KOPT-K1 (cell line): ENCODE results near the gene PCBP3.
A peak's percentile ranks its signal among the peaks of the same experiment; 100 is the strongest.
"Not testable (repeated sequence)": the region's sequence is repeated elsewhere in the genome, so short reads cannot be mapped to it uniquely, and the experiment has no call there.

ENCODE experiments used
- H3K27ac ChIP-seq: fragments of 200-600 bp; sonication (generic); 2 replicates; pipeline ENCODE4 v1.5.1; 2016; ENCODE audit warnings: antibody characterized with exemption, mild to moderate bottlenecking, low read depth, low read length; ENCODE audit not compliant: poor library complexity, severe bottlenecking
- H3K36me3 ChIP-seq: fragments of 200-600 bp; sonication (generic); 2 replicates; pipeline ENCODE4 v1.5.1; 2017; ENCODE audit warnings: antibody characterized with exemption, mild to moderate bottlenecking, low read length, moderate library complexity; ENCODE audit not compliant: insufficient read depth
- H3K9me3 ChIP-seq: fragments of 200-600 bp; sonication (generic); 2 replicates; pipeline ENCODE4 v1.5.1; 2017; ENCODE audit warnings: antibody characterized with exemption, low read length, mild to moderate bottlenecking; ENCODE audit not compliant: insufficient read depth, poor library complexity, severe bottlenecking

PCBP3 gene

DNA sequence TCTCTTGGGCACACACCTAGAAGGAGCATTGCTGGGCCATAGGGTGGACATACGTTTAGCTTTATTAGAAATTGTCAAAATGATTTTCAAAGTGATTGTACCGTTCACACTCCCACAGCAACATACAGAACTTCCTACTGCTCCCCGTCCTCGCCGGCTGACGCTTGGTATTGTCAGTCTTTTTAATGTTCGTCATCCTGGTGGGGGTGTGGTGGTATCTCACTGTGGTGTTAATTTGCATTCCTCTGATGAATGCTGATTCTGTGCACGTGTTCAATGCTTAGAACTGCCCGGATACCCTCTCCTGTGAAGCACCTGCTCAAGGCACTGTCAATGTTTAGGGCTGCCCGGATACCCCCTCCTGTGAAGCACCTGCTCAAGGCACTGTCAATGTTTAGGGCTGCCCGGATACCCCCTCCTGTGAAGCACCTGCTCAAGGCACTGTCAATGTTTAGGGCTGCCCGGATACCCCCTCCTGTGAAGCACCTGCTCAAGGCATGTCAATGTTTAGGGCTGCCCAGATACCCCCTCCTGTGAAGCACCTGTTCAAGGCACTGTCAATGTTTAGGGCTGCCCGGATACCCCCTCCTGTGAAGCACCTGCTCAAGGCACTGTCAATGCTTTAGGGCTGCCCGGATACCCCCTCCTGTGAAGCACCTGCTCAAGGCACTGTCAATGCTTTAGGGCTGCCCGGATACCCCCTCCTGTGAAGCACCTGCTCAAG is 34.6 kb upstream of the PCBP3 start:
- not testable (repeated sequence) for H3K27ac ChIP-seq, H3K36me3 ChIP-seq, H3K9me3 ChIP-seq

DNA sequence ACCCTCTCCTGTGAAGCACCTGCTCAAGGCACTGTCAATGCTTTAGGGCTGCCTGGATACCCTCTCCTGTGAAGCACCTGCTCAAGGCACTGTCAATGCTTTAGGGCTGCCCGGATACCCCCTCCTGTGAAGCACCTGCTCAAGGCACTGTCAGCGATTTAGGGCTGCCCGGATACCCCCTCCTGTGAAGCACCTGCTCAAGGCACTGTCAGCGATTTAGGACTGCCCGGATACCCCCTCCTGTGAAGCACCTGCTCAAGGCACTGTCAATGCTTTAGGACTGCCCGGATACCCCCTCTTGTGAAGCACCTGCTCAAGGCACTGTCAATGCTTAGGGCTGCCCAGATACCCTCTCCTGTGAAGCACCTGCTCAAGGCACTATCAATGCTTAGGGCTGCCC is 33.9 kb upstream of the PCBP3 start:
- not testable (repeated sequence) for H3K9me3 ChIP-seq, H3K36me3 ChIP-seq, H3K27ac ChIP-seq

DNA sequence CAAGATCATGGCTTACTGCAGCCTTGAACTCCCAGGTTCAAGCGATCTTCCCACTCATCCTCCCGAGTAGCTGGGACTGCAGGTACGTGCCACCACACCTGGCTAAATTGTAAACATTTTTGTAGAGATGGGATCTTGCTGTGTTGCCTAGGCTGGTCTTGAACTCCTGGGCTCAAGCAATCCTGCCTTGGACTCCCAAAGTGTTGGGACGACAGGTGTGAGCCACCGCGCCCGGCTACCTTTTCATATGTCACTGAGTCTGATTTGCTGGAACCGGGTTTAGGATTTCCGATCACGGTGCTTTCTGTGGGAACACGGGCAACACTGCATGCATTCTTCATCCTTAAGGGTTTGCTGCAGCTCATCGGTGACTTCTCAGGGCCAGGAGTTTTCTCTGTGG is 32.2 kb upstream of the PCBP3 start:
- H3K9me3 ChIP-seq, result no peaks in the 10 kb centered on the region
- H3K27ac ChIP-seq, result no peak overlapping the region
- H3K36me3 ChIP-seq, result no peaks in the 10 kb centered on the region; the same call in 1 of the 2 replicates

DNA sequence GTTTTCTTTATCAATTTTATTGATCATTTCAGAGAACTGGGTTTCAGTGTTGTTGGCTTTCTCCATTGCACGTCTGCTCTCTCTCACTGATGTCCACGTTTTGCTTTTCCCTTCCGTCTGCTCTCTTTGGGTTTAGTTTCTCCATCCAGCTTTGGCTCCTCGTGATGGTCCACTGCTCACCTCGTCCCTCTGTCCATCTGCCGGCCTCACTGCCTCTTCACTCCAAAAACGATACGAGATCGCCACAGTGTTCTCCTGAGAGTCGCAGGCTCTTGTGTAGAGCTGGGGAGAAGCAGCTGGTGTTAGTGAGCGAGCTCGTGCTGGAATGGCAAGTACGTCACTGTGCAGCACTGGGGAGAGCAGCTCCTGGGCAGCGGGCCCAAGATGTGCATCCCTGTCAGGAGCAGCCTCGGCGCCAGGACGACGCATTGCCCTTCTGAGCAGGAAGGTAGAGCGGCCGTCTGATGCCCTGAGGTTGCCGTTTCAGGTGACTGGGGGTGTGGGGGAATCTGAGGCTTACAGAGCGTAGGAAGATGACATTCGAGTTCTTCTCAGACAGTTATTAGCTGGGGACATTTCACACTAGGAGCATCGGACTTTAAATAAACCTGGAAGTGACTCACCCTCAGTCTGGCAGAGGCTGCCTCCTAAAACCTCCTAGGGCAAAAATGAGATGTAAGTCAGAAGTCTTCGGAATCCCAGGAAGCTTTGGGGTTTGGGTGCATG is 31.4 kb upstream of the PCBP3 start:
- Histone ChIP-seq H3K36me3 (no peaks in the 10 kb centered on the region; the same call in 1 of the 2 replicates), H3K27ac (no peak overlapping the region)

DNA sequence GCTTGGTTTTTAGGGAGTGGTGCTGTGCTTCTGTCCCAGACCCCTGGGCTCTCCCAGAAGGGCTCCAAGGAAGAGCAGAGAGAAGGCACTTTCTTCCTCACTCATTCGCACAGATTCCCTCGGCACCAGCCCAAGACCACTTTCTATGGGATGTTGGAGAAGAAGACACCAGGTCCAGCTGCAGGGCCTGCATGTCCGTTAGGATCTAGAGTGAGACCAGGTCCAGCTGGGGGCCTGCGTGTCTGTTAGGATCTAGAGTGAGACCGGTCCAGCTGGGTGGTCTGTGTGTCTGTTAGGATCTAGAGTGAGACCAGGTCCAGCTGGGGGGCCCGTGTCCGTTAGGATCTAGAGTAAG is 30.9 kb upstream of the PCBP3 start:
- H3K9me3 ChIP-seq, H3K36me3 ChIP-seq, H3K27ac ChIP-seq: not testable (repeated sequence)

More for the DNA sequence above, 31.4 kb upstream of the PCBP3 start:
- H3K9me3 ChIP-seq, result no peaks in the 10 kb centered on the region

DNA sequence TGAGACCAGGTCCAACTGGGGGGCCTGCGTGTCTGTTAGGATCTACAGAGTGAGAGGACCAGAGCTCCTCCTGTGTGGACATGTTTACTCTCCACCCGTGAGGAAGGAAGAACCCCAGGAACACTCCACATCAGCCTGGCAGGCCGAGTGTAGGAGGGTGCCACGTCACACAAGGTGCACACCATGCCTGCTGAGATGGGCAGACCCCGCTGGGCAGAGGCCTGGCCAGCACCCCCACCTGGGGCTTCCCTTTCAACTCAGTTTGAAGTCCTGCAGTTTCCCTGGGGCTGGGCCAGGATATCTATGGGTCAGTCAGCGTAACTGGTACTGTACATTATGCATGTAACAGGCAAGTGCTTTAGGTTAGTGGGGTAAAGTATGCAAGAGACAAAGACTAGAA is 30.1 kb upstream of the PCBP3 start:
- peak overlapping the region; percentile 79 for H3K27ac ChIP-seq
- no peaks in the 10 kb centered on the region; the same call in 1 of the 2 replicates for H3K36me3 ChIP-seq
- no peaks in the 10 kb centered on the region for H3K9me3 ChIP-seq

DNA sequence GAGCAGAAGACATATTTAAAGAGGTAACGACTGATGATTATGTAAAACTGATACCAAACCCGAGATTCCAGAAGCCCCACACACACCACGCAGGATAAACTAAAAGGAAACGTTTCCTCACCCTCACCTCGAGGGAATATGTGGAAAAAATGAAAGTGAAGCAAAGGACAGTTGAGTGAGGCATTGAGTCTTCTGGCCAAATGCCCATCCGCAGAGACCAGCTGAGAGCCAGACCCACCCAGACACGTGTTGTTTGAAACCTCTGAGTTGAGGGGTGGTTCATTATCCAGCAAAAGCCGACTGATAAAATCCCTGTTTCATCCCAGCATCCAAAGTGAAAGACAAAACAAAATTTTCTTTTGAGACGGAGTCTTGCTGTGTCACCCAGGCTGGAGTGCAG is 29.6 kb upstream of the PCBP3 start:
- no peaks in the 10 kb centered on the region; the same call in 1 of the 2 replicates for H3K36me3 ChIP-seq
- H3K27ac ChIP-seq, result peak overlapping the region; percentile 79
- no peaks in the 10 kb centered on the region for H3K9me3 ChIP-seq

DNA sequence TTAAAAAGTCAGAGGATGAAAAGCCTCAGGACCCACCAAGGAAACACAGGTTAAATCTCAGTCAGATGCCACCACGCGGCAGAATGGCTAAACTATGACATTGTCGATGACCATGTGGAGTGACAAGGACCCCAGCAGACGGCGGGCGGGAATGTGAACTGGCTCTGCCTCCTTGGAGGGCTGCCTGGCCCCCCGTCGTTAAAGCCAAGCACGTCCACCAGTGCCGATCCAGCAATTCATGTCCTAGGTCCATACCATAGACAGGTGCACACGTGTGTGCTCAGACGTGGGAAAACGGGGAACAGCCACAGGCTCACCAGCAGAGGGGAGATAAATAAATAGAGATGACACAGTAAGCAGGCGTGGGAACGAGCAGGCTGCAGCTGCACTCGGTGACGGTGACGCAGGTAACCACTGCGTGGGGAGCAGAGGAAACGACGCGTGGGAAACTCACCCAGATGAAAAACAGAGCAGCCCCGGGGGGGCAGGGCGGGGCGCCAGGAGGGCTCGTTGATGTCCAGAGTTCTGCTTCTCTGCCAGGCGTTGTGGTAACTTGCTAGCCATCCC is 28.3 kb upstream of the PCBP3 start:
- Histone ChIP-seq H3K27ac (peak overlapping the region; percentile 79), H3K9me3 (no peaks in the 10 kb centered on the region), H3K36me3 (no peaks in the 10 kb centered on the region; the same call in 1 of the 2 replicates)

DNA sequence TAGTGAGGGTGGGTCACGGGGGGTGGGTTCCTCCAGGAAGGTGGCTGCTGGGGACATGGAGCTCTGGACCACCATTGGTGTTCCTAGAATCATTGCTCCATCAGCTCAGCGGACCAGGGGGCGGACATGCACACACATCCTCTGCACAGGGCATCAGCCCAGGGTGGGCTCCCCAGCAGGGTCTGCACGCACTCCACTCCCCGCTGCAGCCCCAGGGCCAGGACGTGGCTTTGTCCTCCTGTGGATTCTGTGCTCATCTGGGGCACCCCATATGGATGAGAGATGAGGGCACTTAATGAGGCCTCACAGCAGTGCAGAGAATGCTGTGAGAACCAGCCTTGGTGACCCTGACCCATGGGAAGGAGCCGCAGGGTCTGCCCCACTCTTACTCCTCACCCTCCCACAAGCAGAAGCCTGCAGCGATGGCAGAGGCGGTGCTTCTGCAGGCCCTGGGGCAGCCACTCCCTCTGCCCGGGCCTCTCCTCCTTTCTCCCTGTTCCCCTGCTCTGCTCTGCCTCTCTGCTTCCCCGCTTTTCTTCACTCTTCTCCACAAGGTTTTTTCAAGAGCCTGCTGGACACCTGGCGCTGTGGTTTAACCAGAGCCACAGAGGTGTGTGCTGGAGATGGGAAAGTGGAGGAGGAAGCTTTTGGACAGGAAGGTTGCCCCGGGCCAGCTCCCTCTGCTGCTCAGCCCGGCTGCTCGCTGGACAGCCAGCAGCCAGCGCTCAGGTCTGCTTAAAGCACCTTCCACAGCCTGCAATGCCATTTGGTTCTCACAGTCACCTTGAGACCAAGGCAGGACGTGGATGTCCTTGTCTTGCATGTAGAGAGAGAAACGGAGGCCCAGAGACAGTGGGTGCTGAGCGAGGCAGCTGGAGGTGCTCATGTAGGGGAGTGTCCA is 26.3 kb upstream of the PCBP3 start:
- no peaks in the 10 kb centered on the region for H3K9me3 ChIP-seq
- H3K27ac ChIP-seq, result peak overlapping the region; percentile 79
- H3K36me3 ChIP-seq, result no peaks in the 10 kb centered on the region

DNA sequence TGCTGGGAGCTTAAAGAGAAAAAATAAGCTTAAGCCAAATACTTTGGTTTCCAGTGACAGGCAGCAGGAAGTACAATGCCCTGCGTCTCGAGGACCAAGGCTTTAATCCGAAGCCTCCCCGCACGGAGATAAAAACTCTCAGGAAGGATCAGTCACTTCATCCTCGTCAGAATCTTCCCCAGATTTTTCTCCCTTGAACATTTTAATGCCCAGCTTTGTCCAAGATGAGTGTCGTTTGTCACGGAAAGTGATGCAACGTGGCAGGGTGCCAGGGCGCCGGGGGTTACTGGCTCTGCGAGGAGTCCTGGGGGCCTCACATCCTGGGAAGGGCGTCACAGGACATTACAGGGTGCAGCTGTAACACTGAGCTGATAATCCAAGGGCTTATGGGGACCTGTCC is 25.2 kb upstream of the PCBP3 start:
- H3K27ac ChIP-seq, result peak overlapping the region; percentile 79
- no peaks in the 10 kb centered on the region for H3K36me3 ChIP-seq
- no peaks in the 10 kb centered on the region for H3K9me3 ChIP-seq

DNA sequence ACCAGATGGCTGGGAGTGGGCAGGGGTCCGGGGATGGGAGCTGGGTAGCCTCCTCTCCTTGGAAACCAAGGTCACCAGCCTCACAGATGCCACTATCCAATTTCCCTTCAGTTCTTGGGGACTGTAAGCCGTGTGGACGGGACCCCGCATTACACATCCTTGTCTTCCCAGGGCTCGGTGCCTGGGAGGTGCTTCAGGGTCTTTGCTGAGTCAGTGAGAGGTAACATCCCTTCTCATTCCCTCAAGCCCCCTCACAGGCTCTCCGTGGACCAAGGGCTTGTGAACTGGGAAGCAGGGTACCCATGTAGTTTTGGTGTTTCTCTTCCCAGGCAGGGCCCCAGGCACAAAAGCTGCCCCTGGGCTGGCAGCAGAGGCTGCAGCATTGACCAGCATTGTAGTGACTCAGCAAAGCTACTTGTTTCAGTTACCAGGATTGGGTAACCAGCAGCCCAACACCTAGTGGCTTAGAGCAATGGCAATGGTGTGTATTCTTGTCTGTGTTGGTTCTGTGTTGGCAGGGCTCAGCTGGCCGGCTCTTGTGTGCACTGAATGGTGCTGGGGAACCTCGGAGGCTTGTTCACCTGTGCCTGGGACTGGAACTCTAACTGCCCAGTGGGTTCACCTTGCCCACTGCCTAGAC is 24.6 kb upstream of the PCBP3 start:
- H3K27ac ChIP-seq, result peak overlapping the region; percentile 79
- no peaks in the 10 kb centered on the region for H3K36me3 ChIP-seq
- H3K9me3 ChIP-seq, result no peaks in the 10 kb centered on the region

DNA sequence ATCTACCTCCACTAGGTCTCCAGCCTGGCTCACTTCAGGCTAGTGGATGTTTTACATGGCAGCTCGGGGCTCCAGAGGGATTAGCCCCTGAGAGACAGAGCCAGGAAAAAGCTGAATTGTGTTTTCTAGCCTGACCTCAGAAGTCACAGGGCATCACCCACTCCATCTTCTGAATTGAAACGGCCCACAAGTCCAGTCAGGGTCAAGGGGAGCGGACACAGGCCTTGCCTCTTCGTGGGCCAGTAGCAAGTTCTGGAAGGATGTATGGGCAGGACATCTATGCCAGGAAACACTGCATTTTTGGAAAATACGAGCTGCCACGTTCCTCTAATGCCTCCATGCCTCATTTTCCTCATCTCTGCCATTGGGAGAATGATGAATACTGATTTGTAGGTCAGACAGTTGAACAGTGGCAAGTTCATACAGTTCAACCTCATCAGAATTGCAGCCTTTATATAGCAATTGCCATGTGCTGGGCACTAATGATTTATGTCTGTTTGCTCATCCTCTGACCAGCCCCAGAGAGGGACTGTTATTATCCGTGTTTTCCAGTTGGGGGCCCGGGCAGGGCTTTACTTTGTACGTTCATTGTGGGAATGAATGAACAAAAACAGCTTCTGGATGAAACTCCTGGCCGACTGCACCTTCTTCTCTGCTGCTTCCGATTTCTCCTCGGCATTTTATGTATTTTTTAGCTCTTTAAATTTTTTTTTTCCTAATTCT is 23.2 kb upstream of the PCBP3 start:
- Histone ChIP-seq H3K9me3 (no peaks in the 10 kb centered on the region), H3K27ac (no peak overlapping the region), H3K36me3 (no peaks in the 10 kb centered on the region)

DNA sequence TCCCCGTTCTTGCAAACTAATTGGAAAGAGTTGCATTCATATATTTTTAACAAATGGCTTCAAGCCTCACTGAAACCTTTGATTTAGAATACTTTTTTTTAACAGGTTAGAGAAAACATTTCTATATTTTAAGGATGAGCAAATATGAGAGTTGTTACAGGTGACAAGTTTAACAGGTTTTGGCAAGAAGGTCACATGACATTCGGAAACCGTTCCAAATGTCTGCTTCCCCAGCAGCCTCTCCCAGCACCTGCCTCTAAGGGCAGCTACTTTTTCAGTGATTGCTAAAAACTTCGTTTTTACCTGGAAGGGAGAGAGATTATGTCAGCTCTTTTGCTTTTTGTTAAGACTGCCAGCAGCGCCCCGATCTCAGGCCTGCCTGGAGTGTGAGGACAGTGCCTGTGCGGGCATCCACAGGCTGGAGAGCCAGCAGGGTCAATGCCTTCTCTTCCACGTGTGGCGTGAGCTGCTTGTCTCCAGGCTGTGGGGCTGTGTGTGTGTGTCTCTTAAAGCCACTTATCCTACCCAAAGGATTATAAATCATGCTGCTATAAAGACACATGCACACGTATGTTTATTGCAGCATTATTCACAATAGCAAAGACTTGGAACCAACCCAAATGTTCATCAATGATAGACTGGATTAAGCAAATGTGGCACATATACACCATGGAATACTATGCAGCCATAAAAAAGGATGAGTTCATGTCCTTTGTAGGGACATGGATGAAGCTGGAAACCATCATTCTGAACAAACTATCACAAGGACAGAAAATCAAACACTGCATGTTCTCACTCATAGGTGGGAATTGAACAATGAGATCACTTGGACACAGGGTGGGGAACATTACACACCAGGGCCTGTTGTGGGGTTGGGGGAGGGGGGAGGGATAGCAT is 21.8 kb upstream of the PCBP3 start:
- not testable (repeated sequence) for H3K27ac ChIP-seq, H3K36me3 ChIP-seq, H3K9me3 ChIP-seq
